Activated CD4-positive, alpha-beta T cell treated with anti-CD3 and anti-CD28 coated beads for 1 hour (primary cell): ENCODE results near the gene RASL12.
"Not testable (repeated sequence)": the region's sequence is repeated elsewhere in the genome, so short reads cannot be mapped to it uniquely, and the experiment has no call there.

ENCODE experiments used
- DNase-seq: peaks from one replicate; pipeline ENCODE4 v3.0.0-alpha.2; 2020

The RASL12 gene, protein sequence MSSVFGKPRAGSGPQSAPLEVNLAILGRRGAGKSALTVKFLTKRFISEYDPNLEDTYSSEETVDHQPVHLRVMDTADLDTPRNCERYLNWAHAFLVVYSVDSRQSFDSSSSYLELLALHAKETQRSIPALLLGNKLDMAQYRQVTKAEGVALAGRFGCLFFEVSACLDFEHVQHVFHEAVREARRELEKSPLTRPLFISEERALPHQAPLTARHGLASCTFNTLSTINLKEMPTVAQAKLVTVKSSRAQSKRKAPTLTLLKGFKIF

DNA sequence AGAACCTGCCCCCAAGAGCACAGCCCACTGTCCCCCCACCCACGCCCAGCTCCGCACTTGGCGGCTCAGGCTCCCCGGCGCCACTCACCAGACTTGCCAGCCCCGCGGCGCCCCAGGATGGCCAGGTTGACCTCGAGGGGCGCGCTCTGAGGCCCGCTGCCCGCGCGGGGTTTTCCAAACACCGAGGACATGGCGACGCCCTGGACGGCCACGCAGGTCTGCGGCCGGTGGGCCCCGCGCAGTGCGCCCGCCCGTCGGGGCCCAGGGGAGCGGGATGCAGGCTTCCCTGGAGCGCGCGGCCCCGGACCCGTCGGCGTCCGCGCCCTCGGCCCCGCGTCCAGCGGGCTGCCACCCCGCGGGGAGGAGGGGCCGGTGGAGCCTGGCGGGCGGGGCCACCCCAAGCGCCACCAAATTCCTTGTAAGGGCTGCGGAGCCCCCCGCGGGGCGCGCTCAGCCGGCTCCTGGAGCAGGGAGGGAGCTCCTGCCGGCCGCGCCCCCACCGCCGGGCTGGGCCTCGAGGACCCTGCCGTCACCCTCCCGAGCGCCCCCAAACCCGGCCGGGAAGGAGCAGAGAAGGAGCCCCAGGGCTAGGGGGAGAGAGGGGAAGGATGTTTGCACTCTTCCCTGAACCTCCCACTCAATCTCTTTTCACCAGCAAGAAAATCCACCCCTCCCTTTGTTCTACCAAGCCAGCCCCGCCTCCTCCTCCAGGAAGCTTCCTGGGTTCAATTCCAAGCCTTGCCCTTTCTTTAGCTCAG is at the start of gene RASL12:
Gene RASL12, minus strand, starts transcription at position 347 of the 758 bp plus-strand sequence. Its CDS starts 156 bp downstream, at position 191.
- DNase-seq = no peak

DNA sequence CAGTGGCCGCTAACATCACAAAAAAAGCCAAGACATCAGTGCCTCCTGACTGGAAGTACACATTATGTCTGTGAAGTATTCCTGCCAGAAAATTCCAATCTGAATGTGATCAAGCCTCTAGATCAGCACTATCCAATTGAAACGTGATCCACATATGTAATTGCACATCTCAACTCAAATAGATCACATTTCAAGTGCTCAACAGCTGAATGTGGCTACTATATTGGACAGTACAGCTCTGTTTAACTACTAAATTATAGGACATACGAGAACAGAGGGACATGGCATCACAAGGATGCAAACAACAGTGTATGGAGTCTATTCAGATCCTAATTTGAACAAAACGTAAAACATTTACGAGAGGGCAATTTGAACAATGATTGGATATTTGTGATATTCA is 47.8 kb upstream of the RASL12 start:
- DNase-seq = no peak

DNA sequence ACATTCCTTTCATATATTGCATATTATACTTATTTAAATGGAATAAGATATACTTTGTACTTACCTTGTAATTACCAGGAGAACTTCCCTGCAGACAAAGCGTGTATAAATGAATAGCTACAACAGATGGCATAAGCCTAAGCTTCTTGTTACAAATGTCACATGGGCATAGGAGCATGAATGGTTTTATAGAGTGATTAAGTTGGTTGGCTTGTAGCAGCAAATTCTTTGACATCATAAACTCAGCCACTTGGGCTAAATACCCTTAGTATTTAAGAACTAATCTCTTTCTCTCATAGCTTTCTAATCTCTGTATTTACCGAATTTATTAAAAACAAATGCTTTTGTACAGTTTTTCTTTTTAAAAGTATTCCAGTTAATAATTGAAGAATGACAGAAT is 47.3 kb upstream of the RASL12 start, which contains the start of gene UBAP1L:
Gene UBAP1L, minus strand, starts transcription at position 115 of the 400 bp plus-strand sequence. CDS start 8,985 bp downstream, outside the sequence.
- DNase-seq = no peak

DNA sequence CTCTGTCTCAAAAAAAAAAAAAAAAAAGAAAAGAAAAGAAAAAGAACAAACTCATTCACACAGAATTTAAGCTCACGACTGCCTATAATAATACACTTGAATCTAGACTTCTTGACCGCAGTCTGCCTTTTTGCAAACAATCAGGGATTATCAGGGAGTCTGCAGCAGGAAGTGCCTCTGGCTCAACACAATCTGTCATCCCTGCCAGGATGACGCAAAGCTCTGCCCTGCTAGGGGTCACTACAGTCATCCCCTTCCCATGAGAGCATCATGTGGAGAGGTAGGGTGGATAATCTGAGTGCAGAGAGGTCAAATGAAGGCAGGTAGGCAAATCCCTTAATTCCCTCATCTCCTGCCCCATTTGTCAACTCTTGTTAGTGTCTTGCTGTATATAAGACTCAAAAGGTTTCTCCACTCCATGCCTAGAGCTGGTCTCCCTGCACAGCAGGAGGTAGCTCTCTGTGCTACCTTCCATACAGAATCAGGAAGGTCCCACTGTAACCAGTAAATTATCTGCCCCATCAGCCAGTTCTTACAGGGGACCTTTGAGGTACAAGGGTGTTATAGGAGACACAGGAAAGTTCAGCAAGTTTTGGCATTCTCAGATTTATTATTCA is 43.0 kb upstream of the RASL12 start:
- DNase-seq = no peak

DNA sequence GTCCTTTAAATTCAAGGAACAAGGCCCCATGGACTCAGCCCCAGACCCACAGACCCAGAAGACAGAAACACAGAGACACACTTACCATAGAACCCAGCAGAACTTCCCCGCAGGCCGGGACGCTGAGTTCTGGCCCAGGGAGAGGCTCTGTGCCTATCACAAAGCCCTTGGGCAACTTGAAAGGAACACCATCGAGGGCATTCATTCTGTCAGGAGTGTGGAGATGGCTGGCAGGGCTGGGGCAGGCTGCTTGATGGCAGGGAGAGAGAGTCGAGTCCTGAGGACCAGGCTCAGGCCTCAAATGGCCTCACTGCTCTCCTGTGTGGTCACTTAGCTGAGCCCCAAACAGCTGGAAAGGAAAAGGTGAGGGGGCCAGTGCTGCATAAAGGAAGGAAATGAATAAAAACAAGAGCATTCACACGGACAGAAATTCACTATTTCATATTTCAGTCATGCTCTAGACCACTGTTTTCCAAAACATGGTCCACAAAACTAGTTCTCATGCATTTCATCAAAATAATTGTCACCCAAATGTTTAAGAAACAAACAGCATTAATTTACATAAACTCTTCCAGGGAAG is 38.3 kb upstream of the RASL12 start:
- DNase-seq = no peak

DNA sequence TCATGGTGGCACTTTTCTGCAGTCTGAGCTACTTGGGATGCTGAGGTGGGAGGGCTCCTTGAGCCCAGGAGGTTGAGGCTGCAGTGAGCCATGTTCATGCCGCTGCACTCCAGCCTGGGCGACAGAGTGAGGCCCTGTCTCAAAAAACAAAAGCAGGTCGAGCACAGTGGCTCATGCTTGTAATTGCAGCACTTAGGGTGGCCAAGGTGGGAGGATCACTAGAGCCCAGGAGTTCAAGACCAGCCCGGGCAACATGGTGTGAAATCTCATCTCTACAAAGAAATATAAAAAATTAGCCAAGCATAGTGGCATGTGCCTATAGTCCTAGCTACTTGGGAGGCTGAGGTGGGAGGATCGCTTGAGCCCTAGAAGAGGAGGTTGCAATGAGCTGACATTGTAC is 37.2 kb upstream of the RASL12 start:
- DNase-seq = no peak

DNA sequence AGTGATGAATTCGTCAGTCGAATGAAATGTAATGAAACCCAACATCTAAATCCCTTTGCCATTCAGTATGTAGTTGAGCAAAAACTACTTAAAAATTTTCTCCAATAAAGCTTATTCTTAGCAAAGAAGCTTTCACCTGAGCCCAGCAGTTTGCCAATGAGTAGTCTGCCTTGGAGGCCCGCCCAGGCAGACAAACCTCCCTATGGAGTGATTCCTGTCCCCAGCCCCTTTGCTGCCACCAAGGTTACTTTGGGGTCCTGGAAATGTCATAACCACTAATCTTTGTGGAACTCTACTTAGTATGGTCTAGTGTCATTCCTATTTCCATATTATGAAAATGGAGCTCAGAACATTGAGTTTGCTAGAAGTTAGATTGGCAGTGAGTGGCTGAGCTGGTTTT is 35.1 kb upstream of the RASL12 start:
- DNase-seq = no peak

DNA sequence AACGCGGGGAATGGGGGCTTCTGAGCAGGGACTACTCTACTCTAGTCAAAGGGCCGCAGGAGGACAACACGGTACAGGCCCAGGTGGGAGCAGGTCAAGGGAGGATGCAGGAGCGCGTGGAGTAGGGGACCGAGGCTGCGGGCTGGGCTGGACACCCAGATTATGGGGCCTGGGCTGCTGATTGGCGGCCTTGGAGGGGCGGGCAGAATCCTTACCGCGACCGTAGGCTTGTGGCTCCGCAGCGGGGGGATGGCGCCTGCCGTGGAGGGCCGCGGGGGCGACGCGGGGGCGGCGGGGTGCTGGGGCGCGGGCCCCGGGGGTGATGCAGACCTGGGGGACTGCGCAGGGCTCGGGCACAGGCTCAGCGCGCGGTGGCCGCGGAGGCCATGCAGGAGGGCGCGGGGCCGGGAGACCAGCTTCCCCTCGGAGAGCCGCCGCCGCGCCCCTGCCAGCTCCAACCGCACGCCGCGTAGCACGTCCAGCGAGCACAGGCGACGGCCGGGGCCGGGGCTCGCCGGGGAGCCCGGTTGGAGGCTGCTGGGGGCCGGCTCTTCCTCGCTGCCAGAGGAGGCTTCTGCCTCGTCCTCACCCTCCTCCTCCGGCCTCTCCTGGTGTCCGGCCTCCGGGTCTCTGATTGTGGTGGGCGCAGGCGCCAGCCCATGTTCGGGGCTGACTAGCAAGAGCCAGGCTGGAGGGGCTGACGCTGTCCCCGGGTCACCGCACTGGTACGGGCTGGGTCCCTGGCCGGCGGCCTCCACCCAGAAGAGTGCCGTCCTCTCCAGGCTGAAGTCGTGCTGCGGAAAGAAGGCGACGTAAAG is 34.3 kb upstream of the RASL12 start:
- DNase-seq = no peak

DNA sequence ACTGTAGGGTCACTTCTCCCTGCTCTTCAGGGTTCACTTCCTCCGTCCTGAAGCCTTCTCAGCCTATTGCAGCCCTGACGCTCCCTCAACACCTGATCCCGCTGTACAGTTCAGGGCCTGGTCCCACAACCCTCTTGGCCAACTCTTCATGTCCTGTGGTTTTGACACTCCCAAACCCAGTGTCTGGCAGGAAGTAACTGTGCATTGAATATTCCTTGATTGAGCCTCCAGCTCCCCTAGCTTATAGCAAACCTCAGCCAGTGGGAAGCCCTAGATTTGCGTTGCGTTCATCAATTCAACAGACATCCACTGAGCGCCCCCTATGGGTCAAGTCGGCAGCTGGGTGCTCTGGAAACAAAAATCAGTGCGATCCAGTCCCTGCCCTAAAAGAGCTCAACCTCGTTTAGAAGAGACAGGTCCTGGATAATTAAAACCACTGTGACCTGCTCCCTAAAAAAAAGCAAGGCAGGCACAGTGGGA is 33.7 kb upstream of the RASL12 start:
- no peak for DNase-seq

DNA sequence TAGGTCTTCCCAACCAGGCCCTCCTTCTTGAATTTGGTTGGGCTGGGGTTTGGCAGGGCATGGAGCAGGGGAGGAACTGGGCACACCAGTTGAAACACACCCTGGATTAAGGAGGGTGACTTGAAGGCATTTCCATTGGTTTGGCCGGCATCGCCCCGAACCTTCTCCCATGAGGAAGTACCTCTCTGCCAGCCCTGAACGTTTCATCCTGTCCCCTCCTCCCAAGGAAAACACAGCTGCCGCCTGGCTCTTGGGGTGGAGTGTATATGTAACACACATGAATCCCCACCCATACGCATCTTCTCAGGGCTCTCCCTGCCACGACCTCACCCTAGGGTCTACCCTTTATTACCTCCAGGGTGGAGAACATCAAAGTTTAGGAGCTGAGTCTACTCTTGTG is 32.7 kb upstream of the RASL12 start:
- no peak for DNase-seq

DNA sequence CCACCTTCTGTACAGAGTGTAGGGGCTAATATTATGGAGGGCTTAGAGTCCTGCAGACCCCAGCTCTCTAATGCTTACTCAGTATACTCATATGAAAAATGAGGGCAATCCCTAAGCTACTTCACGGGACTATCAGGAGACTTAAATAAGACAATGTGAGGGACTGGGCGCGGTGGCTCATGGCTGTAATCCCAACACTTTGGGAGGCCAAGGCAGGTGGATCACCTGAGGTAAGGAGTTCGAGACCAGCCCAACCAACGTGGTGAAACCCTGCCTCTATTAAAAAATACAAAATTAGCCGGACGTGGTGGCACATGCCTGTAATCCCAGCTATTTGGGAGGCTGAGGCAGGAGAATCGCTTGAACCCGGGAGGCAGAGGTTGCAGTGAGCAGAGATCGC is 32.0 kb upstream of the RASL12 start:
- DNase-seq = not testable (repeated sequence)

DNA sequence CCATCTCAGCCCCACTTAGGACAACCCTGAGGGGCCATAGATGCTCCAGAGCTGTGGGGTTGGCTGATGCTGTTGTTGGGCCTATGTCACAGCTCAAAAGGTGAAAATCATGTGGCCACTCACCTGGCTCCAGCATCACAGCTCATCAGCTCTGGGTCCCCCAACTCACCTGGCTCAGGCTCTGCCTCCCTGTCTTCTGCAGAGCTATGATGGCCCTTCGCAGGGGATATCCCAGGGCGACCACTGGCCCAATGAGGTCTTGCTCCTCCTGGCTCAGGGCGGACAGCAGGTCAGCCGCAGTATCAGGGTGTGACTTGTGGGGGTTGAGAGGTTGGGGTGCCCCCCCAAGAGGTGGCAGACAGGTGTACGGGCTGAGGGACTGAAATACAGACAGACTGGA is 31.5 kb upstream of the RASL12 start:
- no peak for DNase-seq

DNA sequence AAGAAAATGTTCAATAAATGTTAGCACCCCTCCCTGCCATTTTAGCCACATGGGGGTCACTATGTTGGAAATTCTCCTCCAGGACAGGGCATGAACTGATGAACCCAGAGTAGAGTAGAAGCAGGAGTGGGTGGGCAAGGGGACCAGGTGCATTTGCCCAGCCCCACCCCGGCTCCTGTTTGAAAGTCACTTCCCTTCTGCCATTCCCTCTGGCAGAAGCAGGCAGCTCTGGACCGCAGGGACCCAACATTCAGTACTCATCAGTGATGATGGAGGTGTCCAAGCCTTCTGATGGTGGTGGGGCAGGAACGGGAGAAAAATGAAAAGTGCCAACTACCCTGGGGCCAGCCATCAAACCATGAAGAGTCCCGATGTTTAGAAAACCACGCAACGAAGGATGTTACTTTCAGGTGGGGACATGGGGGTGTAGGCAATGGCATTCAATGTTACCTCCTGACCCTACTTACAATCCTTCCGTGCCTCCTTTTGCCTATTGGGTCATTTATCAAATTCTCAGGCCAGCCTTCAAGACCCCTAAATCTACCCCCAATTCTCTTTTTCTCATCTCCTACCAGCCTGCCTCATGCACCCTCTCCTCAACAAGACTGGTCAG is 30.0 kb upstream of the RASL12 start:
- DNase-seq = no peak

DNA sequence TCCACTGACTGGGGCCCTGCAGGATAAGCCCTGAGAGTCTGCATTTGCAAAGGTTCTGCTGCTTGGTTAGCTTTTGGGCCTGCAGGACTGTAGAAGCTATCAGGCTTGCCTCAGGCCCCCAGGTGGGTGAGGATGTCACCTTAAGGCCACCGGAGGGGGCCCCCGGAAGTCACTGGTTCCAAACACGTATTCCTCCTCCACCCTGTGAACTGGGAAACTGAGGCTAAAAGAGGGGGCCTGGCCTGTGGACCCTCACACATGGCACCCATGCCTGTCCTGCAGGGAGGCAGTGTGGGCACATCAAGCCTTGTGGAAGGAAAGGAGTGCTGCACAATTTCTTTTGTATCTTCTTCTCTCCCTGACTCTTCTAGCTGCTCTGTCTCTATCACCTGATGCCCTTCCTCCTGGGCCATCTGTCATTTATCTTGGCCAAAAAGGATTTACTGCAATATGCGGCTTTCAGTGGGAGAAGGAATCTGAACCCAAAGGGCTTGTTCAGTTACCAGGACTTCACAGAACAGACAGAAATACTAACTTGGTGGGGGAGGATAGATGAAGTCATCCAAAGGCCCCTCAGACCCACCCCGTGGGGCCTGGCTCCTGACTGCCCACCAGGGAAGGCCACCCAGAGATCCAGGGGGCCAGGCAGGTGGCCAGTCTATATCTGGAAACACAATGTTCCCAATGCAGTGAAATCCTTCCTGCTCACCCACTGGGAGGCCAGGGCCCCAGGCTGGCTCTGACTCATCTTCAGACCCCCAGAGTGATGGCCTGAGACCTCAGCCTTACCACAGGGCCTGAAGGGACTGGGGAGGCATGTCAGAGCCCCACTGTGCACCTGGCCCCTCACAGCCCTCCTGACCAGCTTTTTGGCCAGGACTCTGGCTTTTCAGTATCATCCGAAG is 28.9 kb upstream of the RASL12 start:
- no peak for DNase-seq

DNA sequence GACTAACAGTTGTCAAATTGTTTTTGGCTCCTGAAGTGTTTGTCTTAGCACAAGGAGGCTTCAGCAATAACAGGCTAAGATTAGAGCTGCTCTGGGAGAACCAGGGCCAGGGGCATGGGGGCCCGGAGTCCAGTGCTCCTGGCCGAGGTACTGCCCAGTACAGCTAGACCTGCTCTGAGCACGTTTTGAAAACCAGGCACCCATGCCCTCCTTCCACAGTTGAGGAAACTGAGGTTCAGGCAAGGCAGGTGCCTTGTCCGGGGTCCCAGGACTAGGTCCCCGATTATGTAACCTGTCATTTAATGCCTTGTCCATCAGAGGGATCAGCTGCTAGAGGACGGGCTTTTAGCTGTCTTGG is 27.9 kb upstream of the RASL12 start:
- DNase-seq = no peak

DNA sequence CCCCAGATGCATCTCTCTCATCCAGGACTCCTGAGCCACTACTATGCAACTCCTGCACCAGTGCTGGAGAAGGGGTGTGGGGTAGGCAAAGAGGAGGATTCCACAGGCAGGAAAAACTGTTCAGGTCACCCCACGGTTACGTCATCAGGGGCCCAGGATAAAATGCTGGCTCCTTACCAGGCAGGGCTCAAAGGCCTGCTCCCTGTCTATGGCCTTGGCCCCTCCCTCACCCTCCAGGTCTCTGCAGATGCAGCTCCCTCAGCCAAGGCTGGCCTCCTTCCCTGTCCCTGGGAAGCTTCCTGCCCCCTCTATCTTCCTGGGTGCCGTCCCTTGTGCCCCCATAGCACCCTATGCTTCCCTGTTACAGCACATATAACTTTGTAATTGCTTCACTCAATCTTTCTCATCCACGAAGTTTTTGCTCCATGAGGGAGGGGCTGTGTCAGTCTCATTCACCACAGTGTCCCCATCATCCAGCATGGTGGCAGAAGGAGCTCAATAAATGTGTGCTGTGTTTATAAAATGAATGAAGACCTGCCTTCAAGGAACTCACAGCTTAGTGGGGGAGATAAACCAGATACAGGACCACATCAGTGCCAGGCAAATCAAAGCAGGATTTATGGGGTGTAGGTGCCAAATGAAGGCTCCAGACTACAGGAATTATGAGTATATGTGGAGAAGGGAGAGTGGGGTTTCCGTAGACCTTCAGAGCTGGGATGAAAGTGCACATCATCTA is 27.4 kb upstream of the RASL12 start:
- DNase-seq = no peak

DNA sequence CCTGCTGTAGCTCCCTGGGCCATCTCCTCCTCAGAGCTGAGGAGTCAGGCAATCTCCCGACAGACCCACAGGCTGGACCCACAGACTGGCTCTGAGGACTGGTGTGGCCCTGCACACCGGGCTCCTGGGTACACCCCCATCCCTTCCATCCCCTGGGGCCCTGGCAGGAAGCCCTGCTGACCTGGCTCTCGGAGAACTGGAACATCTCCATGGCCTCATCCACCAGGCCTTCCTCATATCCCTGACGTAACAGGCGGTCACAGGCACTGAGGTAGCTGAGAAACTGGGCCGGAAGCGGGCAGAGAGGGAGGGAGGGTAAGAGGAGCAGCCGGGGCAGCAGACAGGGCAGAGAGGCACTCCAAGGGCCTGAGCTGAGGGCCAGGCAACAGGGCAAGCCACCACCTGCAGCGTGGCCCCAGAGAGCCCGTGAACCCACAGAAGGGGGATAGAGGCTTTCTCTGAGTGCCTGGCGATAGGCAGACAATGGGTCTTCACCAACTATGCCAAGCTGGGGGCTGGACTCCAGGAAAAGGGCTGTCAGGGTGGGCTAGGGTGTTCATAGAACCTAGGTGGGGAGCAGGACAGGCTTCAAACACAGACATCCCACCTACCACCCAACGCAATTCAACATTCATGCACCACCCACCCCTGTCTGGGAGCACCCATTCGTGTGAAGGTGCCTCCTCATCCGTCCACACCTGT is 26.7 kb upstream of the RASL12 start:
- no peak for DNase-seq

DNA sequence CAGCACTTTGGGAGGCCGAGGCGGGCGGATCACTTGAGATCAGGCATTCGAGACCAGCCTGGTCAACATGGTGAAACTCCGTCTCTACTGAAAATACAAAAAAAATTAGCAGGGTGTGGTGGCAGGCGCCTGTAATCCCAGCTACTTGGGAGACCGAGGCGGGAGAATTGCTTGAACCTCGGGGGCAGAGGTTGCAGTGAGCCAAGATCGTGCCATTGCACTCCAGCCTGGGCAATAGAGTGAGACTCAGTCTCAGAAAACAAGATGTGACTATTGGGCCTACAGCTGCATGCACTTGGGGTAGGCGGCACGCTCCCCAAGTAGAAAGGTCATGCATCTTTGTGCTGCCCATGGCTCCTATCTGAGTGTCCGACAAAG is 26.0 kb upstream of the RASL12 start:
- DNase-seq = not testable (repeated sequence)

DNA sequence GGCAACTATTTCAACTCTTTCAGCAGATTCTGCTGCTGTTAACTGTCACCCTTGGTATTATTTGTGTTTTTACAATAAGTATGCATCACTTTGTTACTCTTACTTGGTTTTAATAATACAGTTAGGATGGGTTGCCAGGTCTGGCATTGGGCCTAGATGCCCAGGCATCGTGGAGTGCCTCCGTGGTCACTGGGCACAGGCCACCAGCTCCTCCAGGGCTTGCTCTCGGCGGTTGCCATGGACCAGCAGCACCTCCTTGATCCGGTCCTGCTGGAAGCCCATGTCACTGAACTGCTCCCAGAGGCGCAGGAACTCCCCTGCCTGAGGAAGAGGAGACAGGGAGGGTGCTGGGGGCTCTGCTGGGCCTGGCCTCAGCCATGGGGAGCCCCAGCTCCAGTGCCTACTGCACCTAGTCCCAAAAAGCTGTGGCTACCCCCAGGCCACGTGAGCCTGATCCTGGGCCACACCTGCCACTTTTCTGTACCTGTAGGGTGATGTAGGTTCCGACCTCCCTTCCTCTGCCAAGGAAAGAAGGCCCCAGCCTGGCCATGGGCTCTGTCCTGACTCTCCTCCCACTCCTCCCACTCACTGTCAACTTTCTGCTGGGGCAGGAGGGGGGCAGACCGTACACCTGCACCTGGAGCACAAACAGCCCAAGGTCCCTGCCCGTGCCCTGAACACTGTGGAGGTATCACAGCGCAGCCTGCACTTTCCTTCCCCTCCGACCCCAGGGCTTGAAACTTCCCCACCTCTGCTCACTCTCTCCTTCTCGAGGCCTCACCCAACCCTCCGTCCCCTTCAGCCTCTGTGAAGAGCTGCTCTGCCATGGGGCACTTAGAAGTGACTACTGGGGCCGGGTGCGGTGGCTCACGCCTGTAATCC is 25.4 kb upstream of the RASL12 start:
- no peak for DNase-seq
